GM12878 (cell line): ENCODE measurements around the gene CHCHD1. TPM values are rescaled to one million over a fixed set of nuclear protein-coding genes. Genes with fewer than 3 reads are reported as not detected.

Experiments
- ATAC-seq: fragments of 200-7000 bp; cut with Tn5 transposase; 3 replicates; pipeline ENCODE4 v1.9.1; 2020; ENCODE audit warnings: mild to moderate bottlenecking, moderate library complexity
- BruUV-seq: library from RNA; stranded (reverse); fragments of 400-500 nt; replicated peaks from 2 replicates; lab custom pipeline; 2021; lab: Mats Ljungman, UMichigan
- CTCF ChIA-PET: fragments of 300-600 bp; sonication (Branson Sonifier 250); formaldehyde crosslinking; extraction: SDS; loops from one replicate; lab custom pipeline; 2021; ENCODE audit warnings: inconsistent platforms; lab: Yijun Ruan, JAX
- POLR2A ChIA-PET: fragments of 350-600 bp; formaldehyde crosslinking; extraction: SDS; loops from one replicate; lab custom pipeline; 2021; ENCODE audit warnings: inconsistent platforms; lab: Charles Lee
- RAD21 ChIA-PET: fragments of 300-600 bp; sonication (Branson Sonifier 250); formaldehyde crosslinking; loops from one replicate; lab custom pipeline; 2023; ENCODE audit warnings: antibody characterized with exemption; ENCODE audit not compliant: unreplicated experiment; lab: Charles Lee
- SMC1A ChIA-PET: fragments of 300-600 bp; sonication (Branson Sonifier 250); formaldehyde crosslinking; loops from one replicate; lab custom pipeline; 2023; ENCODE audit not compliant: unreplicated experiment, uncharacterized antibody; lab: Charles Lee
- DNase-seq: peaks from one replicate; pipeline ENCODE4 v3.0.0-alpha.2; 2011; ENCODE audit warnings: low read depth, low spot score
- FAIRE-seq: peaks from 3 replicates; lab custom pipeline; 2011; peaks lifted over from hg19 to GRCh38; lab: Jason Lieb, UNC
- H2AFZ ChIP-seq: 2 replicates; pipeline ENCODE4 v1.6.0; 2011; ENCODE audit warnings: low read depth, low read length, control low read depth; ENCODE audit not compliant: control insufficient read depth
- H3K27ac ChIP-seq: 2 replicates; pipeline ENCODE4 v1.5.1; 2011; ENCODE audit warnings: control low read depth; ENCODE audit not compliant: control insufficient read depth, insufficient read depth
- H3K27me3 ChIP-seq, 2 experiments: replicated peaks in 1 of 2; 2 replicates each; pipeline versions ENCODE4 v1.6.0 to v1.6.1; 2011; ENCODE audit warnings: low read length in 1 of 2; ENCODE audit not compliant: control insufficient read depth in 2 of 2, insufficient read depth in 2 of 2
- H3K36me3 ChIP-seq, 2 experiments: 2 replicates each; pipeline ENCODE4 v1.5.1; 2011; ENCODE audit warnings: low read length in 1 of 2; ENCODE audit not compliant: control insufficient read depth in 2 of 2, insufficient read depth in 2 of 2
- H3K4me1 ChIP-seq: 2 replicates; pipeline ENCODE4 v1.6.1; 2011; ENCODE audit warnings: mild to moderate bottlenecking, low read length, moderate library complexity, mixed read lengths; ENCODE audit not compliant: control insufficient read depth, insufficient read depth
- H3K4me2 ChIP-seq: 2 replicates; pipeline ENCODE4 v1.6.0; 2011; ENCODE audit warnings: control low read depth; ENCODE audit not compliant: control insufficient read depth, insufficient read depth
- H3K4me3 ChIP-seq: fragments of 200-600 bp; sonication (generic); 2 replicates; pipeline ENCODE4 v1.5.1; 2016
- H3K79me2 ChIP-seq: 2 replicates; pipeline ENCODE4 v1.6.0; 2011; ENCODE audit warnings: low read length; ENCODE audit not compliant: control insufficient read depth, insufficient read depth
- H3K9ac ChIP-seq: 2 replicates; pipeline ENCODE4 v1.8.0; 2011; ENCODE audit warnings: low read length, control low read depth, mixed read lengths; ENCODE audit not compliant: control insufficient read depth, insufficient read depth
- H3K9me3 ChIP-seq: replicated peaks from 3 replicates; pipeline ENCODE4 v1.5.1; 2011; ENCODE audit warnings: mild to moderate bottlenecking, low read length; ENCODE audit not compliant: control insufficient read depth, insufficient read depth
- H4K20me1 ChIP-seq: 2 replicates; pipeline ENCODE4 v1.6.0; 2011; ENCODE audit not compliant: control insufficient read depth, insufficient read depth
- ASH2L ChIP-seq: fragments of 300-600, 200-600 bp; sonication (generic); IDR thresholded peaks from 2 replicates; pipeline ENCODE4 v1.6.1; 2017; ENCODE audit warnings: low read depth, mild to moderate bottlenecking, borderline replicate concordance
- CTCF ChIP-seq, 3 experiments: IDR thresholded peaks in 2 of 3; conservative IDR thresholded peaks in 1 of 3; 2 replicates each; pipeline ENCODE4 v1.5.1; 2011; ENCODE audit warnings: low read depth in 3 of 3, low read length in 3 of 3, mild to moderate bottlenecking in 3 of 3, control low read depth in 2 of 3, moderate library complexity in 2 of 3, inconsistent platforms in 1 of 3, mixed read lengths in 1 of 3; ENCODE audit not compliant: control insufficient read depth in 2 of 3, insufficient read depth in 1 of 3; ENCODE audit errors: extremely low read depth in 1 of 3
- EED ChIP-seq: sonication (generic); IDR thresholded peaks from 2 replicates; pipeline ENCODE4 v1.6.1; 2016; ENCODE audit warnings: antibody characterized with exemption, low read depth
- IRF4 ChIP-seq: IDR thresholded peaks from 2 replicates; pipeline ENCODE4 v1.6.1; 2011; ENCODE audit warnings: low read depth, low read length
- MEF2A ChIP-seq: IDR thresholded peaks from 2 replicates; pipeline ENCODE4 v1.6.1; 2011; ENCODE audit warnings: low read depth, mild to moderate bottlenecking, low read length, moderate library complexity; ENCODE audit not compliant: insufficient read depth
- MYC ChIP-seq: IDR thresholded peaks from 2 replicates; pipeline ENCODE4 v1.6.1; 2011; ENCODE audit warnings: mild to moderate bottlenecking, low read length, moderate library complexity, inconsistent platforms; ENCODE audit not compliant: insufficient read depth, insufficient replicate concordance, insufficient read length, severe bottlenecking
- POLR2AphosphoS5 ChIP-seq: IDR thresholded peaks from 2 replicates; pipeline ENCODE4 v1.6.1; 2011; ENCODE audit warnings: mild to moderate bottlenecking, low read length, inconsistent platforms
- POU2F2 ChIP-seq: IDR thresholded peaks from 3 replicates; pipeline ENCODE4 v1.6.1; 2011; ENCODE audit warnings: low read depth, mild to moderate bottlenecking, low read length, borderline replicate concordance
- PRDM15 ChIP-seq: fragments of 450-650 bp; formaldehyde crosslinking; IDR thresholded peaks from 2 replicates; pipeline ENCODE4 v1.4.0; 2020; ENCODE audit warnings: mild to moderate bottlenecking, moderate library complexity
- RAD51 ChIP-seq: fragments of 450-650 bp; IDR thresholded peaks from 2 replicates; pipeline ENCODE4 v1.6.1; 2016; ENCODE audit warnings: moderate library complexity, mild to moderate bottlenecking, inconsistent platforms
- RUNX3 ChIP-seq: IDR thresholded peaks from 2 replicates; pipeline ENCODE4 v1.6.1; 2012; ENCODE audit warnings: low read length, inconsistent platforms
- SIX5 ChIP-seq: IDR thresholded peaks from 2 replicates; pipeline ENCODE4 v1.6.1; 2011; ENCODE audit warnings: mild to moderate bottlenecking, low read depth, low read length, moderate library complexity; ENCODE audit not compliant: severe bottlenecking
- SREBF1 ChIP-seq: IDR thresholded peaks from 2 replicates; pipeline ENCODE4 v1.6.1; 2012; ENCODE audit warnings: mild to moderate bottlenecking, low read length
- STAT3 ChIP-seq: IDR thresholded peaks from 2 replicates; pipeline ENCODE4 v1.6.1; 2011; ENCODE audit warnings: low read depth, low read length, improper control_type of control experiment
- TAF1 ChIP-seq: IDR thresholded peaks from 2 replicates; pipeline ENCODE4 v1.6.1; 2011; ENCODE audit warnings: mild to moderate bottlenecking, low read depth, low read length, borderline replicate concordance
- TCF3 ChIP-seq: IDR thresholded peaks from 2 replicates; pipeline ENCODE4 v1.6.1; 2012; ENCODE audit warnings: low read depth, mild to moderate bottlenecking, low read length, borderline replicate concordance; ENCODE audit not compliant: insufficient read depth
- ZBED1 ChIP-seq: IDR thresholded peaks from 2 replicates; pipeline ENCODE4 v1.6.1; 2016; ENCODE audit warnings: borderline replicate concordance
- ZNF207 ChIP-seq: fragments of 450-650 bp; IDR thresholded peaks from 2 replicates; pipeline ENCODE4 v1.6.1; 2014; ENCODE audit warnings: antibody characterized with exemption, mild to moderate bottlenecking, borderline replicate concordance
- WGBS: methylation state at CpG from one replicate; pipeline ENCODE4 v1.1.6; 2016; ENCODE audit warnings: low lambda C conversion rate; ENCODE audit not compliant: insufficient replicate concordance, insufficient coverage; ENCODE audit errors: missing lambda C conversion rate; 5-methylcytosine and 5-hydroxymethylcytosine counted together
- in situ Hi-C: fragments of 300-500 bp; cut with MboI; formaldehyde crosslinking; loops from 9 replicates; pipeline ENCODE4 v1.14.3; 2018; ENCODE audit warnings: mixed read lengths
- intact Hi-C: fragments of 100-400 bp; cut with micrococcal nuclease; formaldehyde crosslinking; loops from one replicate; pipeline ENCODE4 v1.14.2; 2022; ENCODE audit not compliant: unreplicated experiment
- polyA plus RNA-seq, 11 experiments: library from polyadenylated mRNA; depleted of rRNA in 4 of 11; unstranded in 6 of 11; stranded (reverse) in 5 of 11; fragments of >200 nt; fragmentation: Nextera tagmentation in 4 of 11; fragmentation: Illumina TruSeq in 1 of 11; extraction: Ambion mirVana in 4 of 11; extraction: Trizol in 1 of 11; gene quantifications; 1 replicate in 1 of 11; 2 replicates in 10 of 11; pipeline versions ENCODE4 v1.2.1 to v1.2.3, GENCODE V29; 2011 to 2016; ENCODE audit warnings: inconsistent platforms in 2 of 11, missing spikeins in 2 of 11, low read depth in 1 of 11
- total RNA-seq, 4 experiments: library from RNA; depleted of rRNA in 3 of 4; stranded (reverse); fragments of >200 nt in 3 of 4; fragmentation: Illumina TruSeq in 1 of 4; extraction: Trizol in 1 of 4; gene quantifications; 2 replicates each; pipeline versions ENCODE4 v1.2.1 to v1.2.3, GENCODE V29; 2013 to 2021

Gene CHCHD1
- total and polyA plus RNA-seq, 10 of the 15 experiments (the other 5 are each of a cell fraction or from before 2014, with no cell fraction given), result 35.0 to 132 (median 70.0) TPM

- in situ Hi-C loops (no loop called here), intact Hi-C loops (loop anchor here (2.0 to 5.0 kb wide), 2 partner anchors 26 to 39 kb away; partner anchors contain the start of gene ZSWIM8)
- H2AFZ ChIP-seq, result peak overlapping the region; percentile 85
- BruUV-seq, result no TSS peak
- RAD21 ChIA-PET, result interaction anchor here (0.7 to 2.7 kb wide), 8 partner anchors 25 to 160 kb away, joined by 3 to 16 read pairs (median 6); partner anchors contain the start of gene CHCHD1
- H3K27ac ChIP-seq, result peak overlapping the region; percentile 80
- peaks cover 13 to 23% of the 10 kb centered on the region in 2 experiments for H3K36me3 ChIP-seq
- peak overlapping the region; percentile 81 for H3K4me3 ChIP-seq
- peak overlapping the region; percentile 87 for H3K4me2 ChIP-seq
- H3K79me2 ChIP-seq, result peaks cover 33% of the 10 kb centered on the region
- FAIRE-seq (peak; percentile 54), DNase-seq (no peak), ATAC-seq (peak; percentile 56)
- peaks cover 6% of the 10 kb centered on the region for H3K4me1 ChIP-seq
- no peaks in the 10 kb centered on the region for H3K9me3 ChIP-seq
- WGBS, result 2% methylated on average over 6 of the region's 63 CpGs
- H3K27me3 ChIP-seq, result no peaks in the 10 kb centered on the region
- peak overlapping the region; percentile 82 for H3K9ac ChIP-seq
- SMC1A ChIA-PET, result interaction anchor here (0.6 to 3.5 kb wide), 8 partner anchors 11 to 69 kb away, joined by 3 to 31 read pairs (median 4); partner anchors contain the start of genes CHCHD1 and ZSWIM8
- POLR2A ChIA-PET, result interaction anchor here (0.5 to 2.8 kb wide), 14 partner anchors 11 to 559 kb away, joined by 3 to 25 read pairs (median 4); partner anchors contain the start of gene CHCHD1
- H4K20me1 ChIP-seq, result no peaks in the 10 kb centered on the region
- CTCF ChIA-PET, result interaction anchor here (0.7 to 2.5 kb wide), 6 partner anchors 24 to 77 kb away, joined by 3 to 17 read pairs (median 3); no protein-coding TSS in a partner anchor
- no peak for TF ChIP-seq SREBF1
- TF ChIP-seq POU2F2, result no peak
- TF ChIP-seq POLR2AphosphoS5, result no peak
- no peak for TF ChIP-seq ASH2L
- no peak for TF ChIP-seq ZBED1
- TF ChIP-seq TCF3, result 0 out of 2 replicates have a peak, but pooled peaks have one; percentile 11
- no peak for TF ChIP-seq MEF2A
- no peak for TF ChIP-seq SIX5
- TF ChIP-seq EED, result 0 out of 2 replicates have a peak, but pooled peaks have one; percentile 6
- no peak for TF ChIP-seq PRDM15
- no peak for TF ChIP-seq MYC
- TF ChIP-seq TAF1, result no peak
- no peak for TF ChIP-seq CTCF (IDR thresholded peaks at IDR 0.05 in 2 of 3, conservative IDR thresholded peaks at IDR 0.05 in 1 of 3; ENCODE audit: control insufficient read depth in 2 of 3, extremely low read depth in 1 of 3, insufficient read depth in 1 of 3, low read depth in 3 of 3, low read length in 3 of 3)
- no peak for TF ChIP-seq ZNF207
- no peak for TF ChIP-seq RAD51
- TF ChIP-seq RUNX3, result peak; percentile 8; the same call in 1 of the 2 replicates
- TF ChIP-seq IRF4, result no peak
- no peak for TF ChIP-seq STAT3
Measured at GRCh38 chr10:73810735-73811465, 29.1 kb downstream of the CHCHD1 start.
